LNCaP clone FGC (cell line): ENCODE measurements around the gene RNF111.

Source experiments
- DNase-seq: peaks from one replicate; pipeline ENCODE4 v3.0.0-alpha.2; 2011; ENCODE audit warnings: low read depth
- H3K4me3 ChIP-seq: 2 replicates; pipeline ENCODE4 v1.5.1; 2011; ENCODE audit warnings: mild to moderate bottlenecking, low read depth, low read length, control low read depth
- CTCF ChIP-seq: IDR thresholded peaks from 2 replicates; pipeline ENCODE4 v1.5.1; 2012; ENCODE audit warnings: mild to moderate bottlenecking; ENCODE audit not compliant: control insufficient read depth, insufficient read depth; ENCODE audit errors: extremely low read depth

Gene RNF111

DNA sequence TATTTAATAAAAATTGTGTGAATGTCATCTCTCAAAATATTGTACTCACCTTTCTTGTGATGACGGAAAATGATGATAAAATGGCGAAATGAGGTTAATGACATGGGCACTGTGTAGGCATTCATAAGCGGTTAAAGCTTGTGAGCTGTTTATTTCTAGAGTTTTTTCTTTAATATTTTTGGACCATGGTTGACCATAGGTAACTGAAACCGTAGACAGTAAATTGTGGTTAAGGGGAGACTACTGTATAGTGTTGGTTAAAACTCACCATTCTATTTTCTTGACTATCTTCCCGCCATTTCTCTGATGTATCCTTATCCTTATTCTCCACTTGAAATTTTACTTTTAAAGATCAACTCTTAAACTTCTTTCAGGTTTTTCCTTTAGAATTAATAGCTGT lies 14.5 kb downstream of the RNF111 start:
- H3K4me3 ChIP-seq, result no peak overlapping the region
- no peak for DNase-seq
- no peak for TF ChIP-seq CTCF

DNA sequence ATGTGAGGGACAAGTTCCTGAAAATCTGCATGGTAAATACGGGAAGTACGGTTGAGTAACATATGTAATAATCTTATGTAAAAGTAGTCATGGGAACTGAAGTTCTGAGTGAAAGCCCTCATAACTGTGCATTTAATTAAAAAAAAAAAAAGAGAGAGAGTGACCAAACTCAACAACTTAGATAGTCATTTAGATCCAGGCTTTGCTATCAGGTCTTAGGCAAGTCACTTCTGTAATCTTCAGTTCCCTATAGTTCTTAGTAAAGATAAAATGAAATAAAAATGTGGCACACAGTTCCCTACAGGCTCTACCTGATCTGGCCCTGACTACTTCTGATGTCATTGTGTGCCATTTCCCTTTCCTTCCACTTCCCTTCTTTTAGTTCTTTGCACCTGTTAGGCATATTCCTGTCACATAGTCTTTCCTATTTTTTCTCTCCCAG lies 15.0 kb downstream of the RNF111 start:
- no peak overlapping the region for H3K4me3 ChIP-seq
- no peak for TF ChIP-seq CTCF
- no peak for DNase-seq

- no peak for DNase-seq
- no peak for TF ChIP-seq CTCF
- H3K4me3 ChIP-seq, result no peak overlapping the region
Observed at GRCh38 chr15:59005579-59005978, 18.1 kb downstream of the RNF111 start.

DNA sequence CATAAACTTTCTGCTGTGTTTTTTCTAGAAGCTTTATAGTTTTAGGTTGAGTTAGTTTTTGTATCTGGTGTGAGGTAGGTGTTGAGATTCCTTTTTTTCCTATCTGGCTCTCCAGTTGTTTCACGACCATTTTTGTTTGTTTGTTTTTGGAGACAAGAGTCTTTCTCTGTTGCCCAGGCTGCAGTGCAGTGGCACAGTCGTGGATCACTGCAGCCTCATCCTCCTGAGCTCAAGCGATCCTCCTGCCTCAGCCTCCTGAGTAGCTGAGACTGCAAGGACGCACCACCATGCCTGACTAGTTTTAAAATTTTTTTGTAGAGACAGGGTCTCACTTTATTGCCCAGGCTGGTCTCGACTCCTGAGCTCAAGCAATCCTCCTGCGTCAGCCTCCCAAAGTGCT lies 20.6 kb downstream of the RNF111 start:
- TF ChIP-seq CTCF, result no peak
- H3K4me3 ChIP-seq, result no peak overlapping the region
- no peak for DNase-seq

GRCh38 chr15:59011262-59011952 lies 23.9 kb downstream of the RNF111 start:
- no peak overlapping the region for H3K4me3 ChIP-seq
- DNase-seq, result no peak
- no peak for TF ChIP-seq CTCF

DNA sequence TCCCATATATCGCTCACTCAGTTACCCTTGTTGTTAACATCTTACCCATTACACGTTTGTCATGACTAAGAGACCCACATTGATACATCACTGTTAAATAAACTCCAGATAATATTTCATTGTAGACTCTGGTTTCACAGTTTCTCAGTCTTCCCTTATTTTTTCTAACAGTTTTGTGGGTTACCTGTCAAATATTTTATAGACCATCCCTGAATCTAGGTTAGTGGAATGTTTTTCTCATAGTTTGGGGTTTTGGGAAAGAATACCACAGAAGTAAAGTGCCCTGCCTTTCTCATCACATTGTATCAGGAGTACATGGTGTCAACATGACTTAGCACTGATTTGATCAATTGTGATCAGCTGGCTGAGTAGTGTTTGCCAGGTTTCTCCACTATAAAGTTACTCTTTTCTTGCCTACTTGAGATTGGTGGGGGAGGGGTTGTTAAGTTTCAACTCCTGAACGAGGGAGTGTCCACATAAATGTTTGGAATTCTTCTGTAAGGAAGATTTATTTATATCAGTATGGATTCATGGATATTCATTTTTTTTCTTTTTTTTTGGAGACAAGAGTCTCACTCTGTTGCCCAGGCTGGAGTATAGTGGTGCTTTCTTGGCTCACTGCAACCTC lies 25.9 kb downstream of the RNF111 start:
- H3K4me3 ChIP-seq, result no peak overlapping the region
- no peak for DNase-seq
- TF ChIP-seq CTCF, result no peak

DNA sequence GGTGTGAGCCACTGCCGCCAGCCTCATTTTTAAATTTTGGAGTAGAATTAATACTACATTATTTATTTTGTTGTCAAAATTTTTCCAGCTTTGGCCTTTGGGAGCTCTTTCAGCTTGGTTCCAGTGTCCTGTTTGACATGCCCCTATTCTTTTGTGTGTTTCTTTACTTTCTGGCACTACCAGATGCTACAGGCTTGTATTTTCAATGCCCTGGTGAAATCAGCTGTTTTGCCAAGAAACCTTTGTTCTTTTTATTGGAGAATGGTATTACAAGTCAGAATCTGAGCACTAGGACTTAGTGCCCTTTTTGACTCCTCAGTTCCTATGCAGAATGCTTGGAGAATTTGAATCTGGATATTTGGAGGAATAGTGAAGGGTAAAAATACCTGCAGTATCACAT lies 26.6 kb downstream of the RNF111 start:
- DNase-seq, result no peak
- no peak for TF ChIP-seq CTCF
- no peak overlapping the region for H3K4me3 ChIP-seq
